Duodenal mucosa (tissue), 2 donors: ENCODE measurements around the gene CEP20.
"Not testable (repeated sequence)": the region's sequence is repeated elsewhere in the genome, so short reads cannot be mapped to it uniquely, and the experiment has no call there.

Source experiments
- H3K27ac ChIP-seq: one replicate; pipeline ENCODE4 v1.7.0; 2013; ENCODE audit warnings: low read depth, low read length
- H3K27me3 ChIP-seq, 2 donors: one replicate each; pipeline ENCODE4 v1.7.0; 2013; ENCODE audit warnings: low read length in 2 of 2, control low read depth in 1 of 2; ENCODE audit not compliant: insufficient read depth in 2 of 2, control insufficient read depth in 1 of 2
- H3K36me3 ChIP-seq, 2 donors: one replicate each; pipeline ENCODE4 v1.7.0; 2013; ENCODE audit warnings: low read length in 2 of 2, control low read depth in 1 of 2; ENCODE audit not compliant: insufficient read depth in 2 of 2, control insufficient read depth in 1 of 2
- H3K4me1 ChIP-seq, 2 donors: one replicate each; pipeline ENCODE4 v1.7.0; 2013; ENCODE audit warnings: low read length in 2 of 2, control low read depth in 1 of 2; ENCODE audit not compliant: insufficient read depth in 2 of 2, control insufficient read depth in 1 of 2
- H3K4me3 ChIP-seq, 2 donors: one replicate each; pipeline ENCODE4 v1.7.0; 2013; ENCODE audit warnings: low read length in 2 of 2, low read depth in 1 of 2
- H3K9ac ChIP-seq, 2 donors: one replicate each; pipeline ENCODE4 v1.7.0; 2013; ENCODE audit warnings: low read length in 2 of 2, low read depth in 1 of 2
- H3K9me3 ChIP-seq, 2 donors: one replicate each; pipeline ENCODE4 v1.7.0; 2013; ENCODE audit warnings: low read length in 2 of 2, control low read depth in 1 of 2; ENCODE audit not compliant: control insufficient read depth in 1 of 2

The CEP20 gene

DNA sequence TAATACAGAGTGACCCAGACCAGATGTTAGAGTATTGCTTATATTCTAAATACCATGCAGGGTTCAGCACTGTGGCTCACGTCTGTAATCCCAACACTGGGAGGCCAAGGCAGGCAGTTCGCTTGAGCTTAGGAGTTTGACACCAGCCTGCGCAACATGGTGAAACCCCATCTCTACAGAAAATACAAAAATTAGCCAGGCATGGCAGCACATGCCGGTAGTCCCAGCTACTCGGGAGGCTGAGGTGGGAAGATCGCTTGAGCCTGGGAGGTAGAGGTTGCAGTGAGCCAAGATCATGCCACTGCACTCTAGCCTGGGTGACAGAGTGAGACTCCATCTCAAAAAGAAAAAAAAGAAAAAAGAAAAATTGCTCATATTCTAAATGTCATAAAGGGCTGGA, 37.8 kb downstream of the CEP20 start:
- not testable (repeated sequence) for H3K27me3 ChIP-seq, H3K9me3 ChIP-seq, H3K4me1 ChIP-seq, H3K27ac ChIP-seq, H3K36me3 ChIP-seq, H3K4me3 ChIP-seq, H3K9ac ChIP-seq

DNA sequence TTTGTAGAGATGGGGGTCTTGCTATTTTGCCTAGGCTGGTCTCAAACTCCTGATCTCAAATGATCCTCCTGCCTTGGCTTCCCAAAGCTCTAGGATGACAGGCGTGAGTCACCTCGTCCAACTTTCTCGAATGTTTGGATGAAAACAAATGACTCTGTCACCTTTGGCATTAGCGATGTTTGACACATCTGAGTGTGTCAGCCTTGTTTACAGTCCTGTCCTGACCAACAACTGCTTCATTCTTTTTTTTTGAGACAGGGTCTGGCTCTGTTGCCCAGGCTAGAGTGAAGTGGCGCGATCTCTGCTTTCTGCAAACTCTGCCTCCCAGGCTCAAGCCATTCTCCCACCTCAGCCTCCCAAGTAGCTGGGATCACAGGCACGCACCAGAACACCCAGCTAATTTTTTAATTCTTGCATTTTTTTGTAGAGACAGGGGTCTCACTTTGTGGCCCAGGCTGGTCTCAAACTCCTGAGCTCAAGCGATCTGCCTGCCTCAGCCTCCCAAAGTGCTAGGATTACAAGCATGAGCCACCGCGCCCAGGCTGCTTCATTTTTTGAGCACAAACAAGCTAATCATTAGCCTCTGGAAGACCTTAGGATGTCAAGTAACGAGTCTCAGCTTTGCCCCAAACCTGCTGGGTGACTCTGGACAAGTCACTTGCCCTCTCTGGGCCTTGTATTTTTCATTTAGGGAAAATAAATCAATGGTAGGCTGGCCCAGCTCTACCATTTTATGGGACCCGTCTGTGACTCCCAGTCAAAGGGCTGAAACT, 39.0 kb downstream of the CEP20 start:
- no peaks in the 10 kb centered on the region for H3K36me3 ChIP-seq

GRCh38 chr16:15847611-15848175, 40.7 kb downstream of the CEP20 start:
- Histone ChIP-seq H3K4me1 (no peaks in the 10 kb centered on the region), H3K9ac (no peak overlapping the region), H3K9me3 (no peaks in the 10 kb centered on the region), H3K27me3 (peaks cover 0 to 4% of the 10 kb centered on the region in 2 donors), H3K36me3 (no peaks in the 10 kb centered on the region), H3K4me3 (no peak overlapping the region), H3K27ac (no peak overlapping the region)

More for the DNA sequence above, 39.0 kb downstream of the CEP20 start:
- no peak overlapping the region for H3K4me3 ChIP-seq
- no peaks in the 10 kb centered on the region for H3K9me3 ChIP-seq
- H3K27ac ChIP-seq, result no peak overlapping the region
- H3K4me1 ChIP-seq, result no peaks in the 10 kb centered on the region
- H3K9ac ChIP-seq, result no peak overlapping the region
- peaks cover 0 to 4% of the 10 kb centered on the region in 2 donors for H3K27me3 ChIP-seq

DNA sequence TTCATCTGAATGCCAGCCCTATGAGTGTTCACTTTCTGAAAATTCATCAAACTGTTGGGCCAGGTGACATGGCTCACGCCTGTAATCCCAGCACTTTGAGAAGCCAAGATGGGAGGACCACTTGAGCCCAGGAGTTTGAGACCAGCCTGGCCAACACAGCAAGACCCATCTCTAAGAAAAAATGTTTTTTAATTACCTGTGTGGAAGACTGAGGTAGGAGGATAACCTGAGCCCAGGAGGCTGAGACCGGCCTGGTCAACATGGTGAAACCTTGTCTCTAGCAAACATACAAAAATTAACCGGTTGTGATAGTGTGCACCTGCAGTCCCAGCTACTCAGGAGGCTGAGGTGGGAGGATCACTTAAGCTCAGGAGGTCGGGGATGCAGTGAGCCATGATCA, 41.9 kb downstream of the CEP20 start:
- H3K9ac ChIP-seq, result no peak overlapping the region
- H3K4me3 ChIP-seq, result no peak overlapping the region
- no peak overlapping the region for H3K27ac ChIP-seq
- no peaks in the 10 kb centered on the region for H3K36me3 ChIP-seq
- no peaks in the 10 kb centered on the region for H3K4me1 ChIP-seq
- no peaks in the 10 kb centered on the region for H3K9me3 ChIP-seq
- peaks cover 0 to 4% of the 10 kb centered on the region in 2 donors for H3K27me3 ChIP-seq

DNA sequence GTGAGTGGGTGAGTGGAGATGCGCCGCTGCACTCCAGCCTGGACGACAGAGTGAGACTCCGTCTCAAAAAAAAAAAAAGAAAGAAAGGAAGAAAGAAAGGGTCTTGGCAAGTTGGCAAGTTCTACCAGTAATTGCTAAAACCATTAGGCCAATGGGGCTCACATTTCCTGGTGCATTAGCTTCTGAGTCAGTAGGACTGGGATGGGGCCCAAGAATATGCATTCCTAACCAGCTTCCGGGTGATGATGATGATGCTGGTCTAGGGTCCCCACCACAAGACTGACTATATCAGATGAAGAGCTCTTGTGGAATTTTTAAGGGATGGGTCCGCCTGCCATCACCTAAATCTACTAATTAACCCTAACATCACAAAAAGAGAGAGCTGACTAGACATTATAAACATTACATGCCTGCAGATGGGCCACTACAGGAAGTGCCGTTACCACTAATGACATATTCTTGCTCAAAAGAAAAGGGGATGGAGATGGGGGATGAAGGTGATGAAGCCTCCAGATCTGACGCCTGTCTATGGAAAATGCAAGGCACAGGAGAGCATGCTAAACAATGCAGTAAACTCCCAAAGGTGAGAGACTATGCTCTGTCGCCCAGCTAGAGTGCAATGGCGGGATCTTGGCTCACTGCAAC, 44.6 kb downstream of the CEP20 start:
- no peak overlapping the region for H3K4me3 ChIP-seq
- H3K27ac ChIP-seq, result no peak overlapping the region

DNA sequence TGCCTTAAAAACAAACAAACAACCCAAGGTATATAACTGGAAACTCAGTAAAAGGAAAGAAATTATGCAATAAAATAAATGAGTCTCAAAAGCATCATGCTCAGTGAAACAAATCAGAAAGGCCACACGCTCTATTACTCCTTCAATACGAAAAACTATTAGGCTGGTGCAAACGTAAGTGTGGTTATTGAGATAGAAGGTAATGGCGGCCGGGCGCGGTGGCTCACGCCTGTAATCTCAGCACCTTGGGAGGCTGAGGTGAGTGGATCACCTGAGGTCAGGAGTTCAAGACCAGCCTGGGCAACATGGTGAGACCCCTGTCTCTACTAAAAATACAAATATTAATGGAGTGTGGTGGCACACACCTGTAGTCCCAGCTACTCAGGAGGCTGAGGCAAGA, 49.2 kb downstream of the CEP20 start:
- H3K4me3 ChIP-seq, H3K27ac ChIP-seq, H3K9me3 ChIP-seq, H3K9ac ChIP-seq, H3K36me3 ChIP-seq, H3K4me1 ChIP-seq, H3K27me3 ChIP-seq: not testable (repeated sequence)

More for the DNA sequence above, 44.6 kb downstream of the CEP20 start:
- no peaks in the 10 kb centered on the region for H3K9me3 ChIP-seq
- H3K27me3 ChIP-seq, result peaks cover 0 to 4% of the 10 kb centered on the region in 2 donors
- H3K9ac ChIP-seq, result no peak overlapping the region
- H3K36me3 ChIP-seq, result no peaks in the 10 kb centered on the region
- H3K4me1 ChIP-seq, result no peaks in the 10 kb centered on the region

DNA sequence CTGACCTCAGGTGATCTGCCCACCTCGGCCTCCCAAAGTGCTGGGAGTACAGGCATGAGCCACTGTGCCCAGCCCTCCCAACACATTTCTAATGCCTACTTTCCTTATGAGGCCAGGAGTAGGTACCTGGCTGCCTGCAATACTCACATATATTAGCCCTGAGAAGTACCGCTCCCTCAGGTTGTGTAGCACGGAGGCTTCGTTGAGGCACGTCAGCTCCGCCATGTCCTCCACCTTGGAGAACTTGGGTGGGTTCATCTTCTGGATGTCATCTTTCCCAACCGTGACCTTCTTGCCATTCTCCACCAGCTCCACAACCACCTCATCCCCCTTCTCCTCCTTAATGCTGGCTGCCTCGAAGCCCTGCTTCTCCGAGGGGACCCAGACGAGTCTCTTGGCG, 50.6 kb downstream of the CEP20 start:
- H3K4me3 ChIP-seq, result no peak overlapping the region
- H3K9ac ChIP-seq, result no peak overlapping the region
- no peaks in the 10 kb centered on the region for H3K9me3 ChIP-seq
- H3K27me3 ChIP-seq, result no peaks in the 10 kb centered on the region
- H3K27ac ChIP-seq, result no peak overlapping the region
- no peaks in the 10 kb centered on the region for H3K36me3 ChIP-seq
- H3K4me1 ChIP-seq, result no peaks in the 10 kb centered on the region

GRCh38 chr16:15836965-15837611, 51.3 kb downstream of the CEP20 start:
- H3K36me3 ChIP-seq, result no peaks in the 10 kb centered on the region
- no peak overlapping the region for H3K27ac ChIP-seq
- H3K9ac ChIP-seq, result no peak overlapping the region
- H3K4me3 ChIP-seq, result no peak overlapping the region
- no peaks in the 10 kb centered on the region for H3K9me3 ChIP-seq
- H3K4me1 ChIP-seq, result no peaks in the 10 kb centered on the region
- no peaks in the 10 kb centered on the region for H3K27me3 ChIP-seq

DNA sequence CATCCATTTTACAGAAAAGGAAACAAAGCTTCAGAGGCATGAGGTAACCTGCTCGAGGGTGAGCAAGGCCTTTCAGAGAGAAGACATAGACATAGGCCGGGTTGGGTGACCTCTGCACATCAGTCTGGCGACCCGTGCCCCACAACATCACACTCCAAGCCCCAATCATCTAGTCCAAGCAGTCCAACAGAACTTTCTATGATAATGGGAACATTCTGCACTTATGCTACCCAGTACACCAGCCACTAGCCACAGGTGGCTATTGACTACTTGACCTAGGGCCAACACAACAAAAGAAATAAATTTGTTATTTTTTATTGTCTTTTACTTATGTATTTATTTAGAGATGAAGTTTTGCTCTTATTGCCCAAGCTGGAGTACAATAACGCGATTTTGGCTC, 52.3 kb downstream of the CEP20 start:
- no peaks in the 10 kb centered on the region for H3K36me3 ChIP-seq
- no peaks in the 10 kb centered on the region for H3K4me1 ChIP-seq
- no peak overlapping the region for H3K4me3 ChIP-seq
- no peak overlapping the region for H3K27ac ChIP-seq
- H3K9me3 ChIP-seq, result no peaks in the 10 kb centered on the region
- H3K27me3 ChIP-seq, result no peaks in the 10 kb centered on the region
- H3K9ac ChIP-seq, result no peak overlapping the region
